Natural killer cell treated with Interleukin-12 subunit alpha and Interleukin-12 subunit beta and Interleukin-15 and Interleukin-18, amount 100 ng/mL, for 72 hours (primary cell): ENCODE results near the gene OBSCN. TPM values are rescaled to one million over a fixed set of nuclear protein-coding genes. Genes with fewer than 3 reads are reported as not detected.

Experiments
- ATAC-seq, 2 donors: fragments of 150-1000 bp; cut with Tn5 transposase in 1 of 2; sonication (Bioruptor Pico), chemical (Tn5 transposase) in 1 of 2; 2 replicates each; pipeline ENCODE4 v1.10.0; 2021
- DNase-seq: peaks from one replicate; pipeline ENCODE4 v3.0.0; 2022; ENCODE audit warnings: low spot score
- H3K27ac Mint-ChIP-seq, 2 donors: 1 replicate in 1 of 2; 2 replicates in 1 of 2; pipeline ENCODE4 v1.8.0; 2022; ENCODE audit warnings: mixed read lengths in 2 of 2, mild to moderate bottlenecking in 1 of 2, moderate library complexity in 1 of 2
- H3K27me3 Mint-ChIP-seq, 2 donors: 1 replicate in 1 of 2; 2 replicates in 1 of 2; pipeline ENCODE4 v1.8.0; 2022; ENCODE audit warnings: mixed read lengths in 2 of 2
- H3K36me3 Mint-ChIP-seq: one replicate; pipeline ENCODE4 v1.8.0; 2022; ENCODE audit warnings: mixed read lengths
- H3K4me1 Mint-ChIP-seq, 2 donors: 1 replicate in 1 of 2; 2 replicates in 1 of 2; pipeline ENCODE4 v1.8.0; 2022; ENCODE audit warnings: low read depth in 2 of 2, mixed read lengths in 2 of 2, mild to moderate bottlenecking in 1 of 2
- H3K4me3 Mint-ChIP-seq: one replicate; pipeline ENCODE4 v1.8.0; 2022; ENCODE audit warnings: mixed read lengths
- H3K9me3 Mint-ChIP-seq: 2 replicates; pipeline ENCODE4 v1.8.0; 2022; ENCODE audit warnings: mixed read lengths
- total RNA-seq, 2 donors: library from RNA; stranded (reverse); gene quantifications; one replicate each; pipeline ENCODE4 v1.2.3, GENCODE V29; 2022

Gene OBSCN
- total RNA-seq, 2 donors from 2014 or later, result 6.4 to 12.3 TPM

- no peaks in the 10 kb centered on the region for H3K4me1 Mint-ChIP-seq
- H3K4me3 Mint-ChIP-seq, result no peak overlapping the region
- H3K27me3 Mint-ChIP-seq, result no peaks in the 10 kb centered on the region
- ATAC-seq (no peak), DNase-seq (peak; percentile 52)
- no peaks in the 10 kb centered on the region for H3K9me3 Mint-ChIP-seq
- H3K36me3 Mint-ChIP-seq, result no peaks in the 10 kb centered on the region
- H3K27ac Mint-ChIP-seq, result no peak overlapping the region
Measured at GRCh38 chr1:228343191-228343661, 135.4 kb downstream of the OBSCN start.

- no peaks in the 10 kb centered on the region for H3K9me3 Mint-ChIP-seq
- H3K4me3 Mint-ChIP-seq, result no peak overlapping the region
- no peak for ATAC-seq
- no peaks in the 10 kb centered on the region for H3K4me1 Mint-ChIP-seq
- H3K27me3 Mint-ChIP-seq, result no peaks in the 10 kb centered on the region
- peak; percentile 40 for DNase-seq
- H3K36me3 Mint-ChIP-seq, result no peaks in the 10 kb centered on the region
- H3K27ac Mint-ChIP-seq, result no peak overlapping the region
Measured at GRCh38 chr1:228344631-228345072, 136.8 kb downstream of the OBSCN start.

GRCh38 chr1:228345201-228345930 is 137.5 kb downstream of the OBSCN start:
- Mint-ChIP-seq H3K4me3 (no peak overlapping the region), H3K27me3 (no peaks in the 10 kb centered on the region), H3K4me1 (no peaks in the 10 kb centered on the region), H3K36me3 (no peaks in the 10 kb centered on the region), H3K9me3 (no peaks in the 10 kb centered on the region), H3K27ac (no peak overlapping the region)
- ATAC-seq, result no peak
- peak; percentile 51 for DNase-seq

- H3K27ac Mint-ChIP-seq, result no peak overlapping the region
- no peak overlapping the region for H3K4me3 Mint-ChIP-seq
- DNase-seq, result peak; percentile 13
- no peaks in the 10 kb centered on the region for H3K4me1 Mint-ChIP-seq
- no peaks in the 10 kb centered on the region for H3K9me3 Mint-ChIP-seq
- ATAC-seq, result no peak
- no peaks in the 10 kb centered on the region for H3K36me3 Mint-ChIP-seq
- no peaks in the 10 kb centered on the region for H3K27me3 Mint-ChIP-seq
Measured at GRCh38 chr1:228346731-228347130, 138.9 kb downstream of the OBSCN start.

GRCh38 chr1:228347181-228347580 is 139.3 kb downstream of the OBSCN start:
- Mint-ChIP-seq H3K9me3 (no peaks in the 10 kb centered on the region), H3K27me3 (no peaks in the 10 kb centered on the region), H3K36me3 (no peaks in the 10 kb centered on the region), H3K27ac (no peak overlapping the region), H3K4me1 (no peaks in the 10 kb centered on the region), H3K4me3 (no peak overlapping the region)
- DNase-seq (peak; percentile 38), ATAC-seq (no peak)

- Mint-ChIP-seq H3K36me3 (no peaks in the 10 kb centered on the region), H3K27me3 (no peaks in the 10 kb centered on the region), H3K4me3 (no peak overlapping the region), H3K4me1 (no peaks in the 10 kb centered on the region), H3K27ac (peak overlapping the region in 1 of 2 donors; percentile 31), H3K9me3 (no peaks in the 10 kb centered on the region)
- DNase-seq, result peak; percentile 53
- ATAC-seq, result no peak
Measured at GRCh38 chr1:228348708-228349467, 141.0 kb downstream of the OBSCN start.

- H3K4me1 Mint-ChIP-seq, result no peaks in the 10 kb centered on the region
- ATAC-seq (no peak), DNase-seq (peak; percentile 51)
- H3K4me3 Mint-ChIP-seq, result no peak overlapping the region
- H3K9me3 Mint-ChIP-seq, result no peaks in the 10 kb centered on the region
- no peaks in the 10 kb centered on the region for H3K27me3 Mint-ChIP-seq
- no peak overlapping the region for H3K27ac Mint-ChIP-seq
- H3K36me3 Mint-ChIP-seq, result no peaks in the 10 kb centered on the region
Measured at GRCh38 chr1:228349701-228350171, 141.9 kb downstream of the OBSCN start.

GRCh38 chr1:228350179-228350742 is 142.4 kb downstream of the OBSCN start:
- H3K4me1 Mint-ChIP-seq, result no peaks in the 10 kb centered on the region
- DNase-seq (no peak), ATAC-seq (no peak)
- H3K4me3 Mint-ChIP-seq, result no peak overlapping the region
- H3K9me3 Mint-ChIP-seq, result no peaks in the 10 kb centered on the region
- H3K27ac Mint-ChIP-seq, result no peak overlapping the region
- H3K36me3 Mint-ChIP-seq, result no peaks in the 10 kb centered on the region
- H3K27me3 Mint-ChIP-seq, result no peaks in the 10 kb centered on the region

GRCh38 chr1:228350831-228351781 is 143.3 kb downstream of the OBSCN start:
- DNase-seq, result no peak

GRCh38 chr1:228351850-228352249 is 144.0 kb downstream of the OBSCN start:
- ATAC-seq (no peak), DNase-seq (no peak)
- H3K4me1 Mint-ChIP-seq, result no peaks in the 10 kb centered on the region
- H3K4me3 Mint-ChIP-seq, result no peak overlapping the region
- no peaks in the 10 kb centered on the region for H3K36me3 Mint-ChIP-seq
- no peaks in the 10 kb centered on the region for H3K27me3 Mint-ChIP-seq
- H3K9me3 Mint-ChIP-seq, result no peaks in the 10 kb centered on the region
- H3K27ac Mint-ChIP-seq, result no peak overlapping the region

More at GRCh38 chr1:228350831-228351781, 143.3 kb downstream of the OBSCN start:
- no peaks in the 10 kb centered on the region for H3K4me1 Mint-ChIP-seq
- no peaks in the 10 kb centered on the region for H3K36me3 Mint-ChIP-seq
- no peak for ATAC-seq
- no peak overlapping the region for H3K27ac Mint-ChIP-seq
- H3K9me3 Mint-ChIP-seq, result no peaks in the 10 kb centered on the region
- H3K4me3 Mint-ChIP-seq, result no peak overlapping the region
- H3K27me3 Mint-ChIP-seq, result no peaks in the 10 kb centered on the region

GRCh38 chr1:228352677-228353481 is 145.0 kb downstream of the OBSCN start:
- Mint-ChIP-seq H3K27me3 (no peaks in the 10 kb centered on the region), H3K9me3 (no peaks in the 10 kb centered on the region), H3K4me3 (no peak overlapping the region), H3K4me1 (peaks cover under 1 to 7% of the 10 kb centered on the region in 2 donors), H3K36me3 (no peaks in the 10 kb centered on the region), H3K27ac (no peak overlapping the region)
- DNase-seq (no peak), ATAC-seq (no peak)

- H3K27ac Mint-ChIP-seq, result no peak overlapping the region
- ATAC-seq (no peak), DNase-seq (no peak)
- no peaks in the 10 kb centered on the region for H3K27me3 Mint-ChIP-seq
- H3K4me1 Mint-ChIP-seq, result peaks cover 7 to 8% of the 10 kb centered on the region in 2 donors
- H3K36me3 Mint-ChIP-seq, result no peaks in the 10 kb centered on the region
- H3K9me3 Mint-ChIP-seq, result no peaks in the 10 kb centered on the region
- no peak overlapping the region for H3K4me3 Mint-ChIP-seq
Measured at GRCh38 chr1:228353601-228354371, 145.9 kb downstream of the OBSCN start.
